ENCODE results near the gene CTXND1. TPM values are rescaled to one million over a fixed set of nuclear protein-coding genes. Genes with fewer than 3 reads are reported as not detected.

The CTXND1 gene
- total and polyA plus RNA-seq, 2 donors (not counting 1 experiment from before 2014, with no cell fraction given): under 0.01 to 0.01 TPM

DNA sequence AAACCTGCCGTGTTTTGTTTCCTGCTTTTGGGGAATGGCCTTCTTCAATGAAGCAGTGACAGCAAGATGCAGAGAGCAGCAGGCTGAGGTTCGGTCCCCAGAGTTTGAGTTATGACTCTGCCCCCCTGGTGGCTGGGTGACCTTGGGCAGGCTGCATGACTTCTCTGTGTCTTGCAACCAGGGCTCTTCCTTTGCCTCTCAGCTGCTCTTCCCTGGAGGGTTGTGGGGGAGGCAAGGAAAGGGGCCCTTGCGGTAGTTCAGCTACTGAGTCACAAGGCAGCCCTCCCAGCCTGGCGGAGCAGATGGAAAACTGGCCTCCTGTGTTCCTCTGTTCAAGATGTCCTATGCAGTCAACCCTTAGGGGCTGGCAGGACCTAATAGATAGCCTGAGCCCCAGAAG lies 17.1 kb downstream of the CTXND1 start:
- Histone ChIP-seq H3K4me2 (ENCODE audit: extremely low read depth, insufficient read depth, low read length) (no peak overlapping the region), H3K27ac (ENCODE audit: insufficient read depth, low read length) (no peak overlapping the region), H3K9me3 (ENCODE audit: control insufficient read depth, insufficient read depth, low read depth, low read length) (no peaks in the 10 kb centered on the region), H2AFZ (ENCODE audit: low read length) (no peak overlapping the region), H3K4me1 (ENCODE audit: control insufficient read depth, extremely low read depth, insufficient read depth, low read length) (no peaks in the 10 kb centered on the region), H3K36me3 (ENCODE audit: control insufficient read depth, insufficient read depth, low read length) (no peaks in the 10 kb centered on the region), H4K20me1 (ENCODE audit: control insufficient read depth, extremely low read depth, insufficient read depth, low read length) (no peaks in the 10 kb centered on the region), H3K79me2 (ENCODE audit: control insufficient read depth, insufficient read depth, low read length) (no peaks in the 10 kb centered on the region), H3K9ac (ENCODE audit: insufficient read depth, low read length) (no peak overlapping the region), H3K27me3 (ENCODE audit: control insufficient read depth, insufficient read depth, low read length) (no peaks in the 10 kb centered on the region), H3K4me3 (replicated peaks in 1 of 4; ENCODE audit: control extremely low read depth in 1 of 4, insufficient read depth in 1 of 4, low read depth in 3 of 4, low read length in 4 of 4) (no peak overlapping the region)
- no peak for TF ChIP-seq EZH2 (IDR thresholded peaks at IDR 0.05; ENCODE audit: low read length, missing control alignments)
- TF ChIP-seq, protein P1, sequence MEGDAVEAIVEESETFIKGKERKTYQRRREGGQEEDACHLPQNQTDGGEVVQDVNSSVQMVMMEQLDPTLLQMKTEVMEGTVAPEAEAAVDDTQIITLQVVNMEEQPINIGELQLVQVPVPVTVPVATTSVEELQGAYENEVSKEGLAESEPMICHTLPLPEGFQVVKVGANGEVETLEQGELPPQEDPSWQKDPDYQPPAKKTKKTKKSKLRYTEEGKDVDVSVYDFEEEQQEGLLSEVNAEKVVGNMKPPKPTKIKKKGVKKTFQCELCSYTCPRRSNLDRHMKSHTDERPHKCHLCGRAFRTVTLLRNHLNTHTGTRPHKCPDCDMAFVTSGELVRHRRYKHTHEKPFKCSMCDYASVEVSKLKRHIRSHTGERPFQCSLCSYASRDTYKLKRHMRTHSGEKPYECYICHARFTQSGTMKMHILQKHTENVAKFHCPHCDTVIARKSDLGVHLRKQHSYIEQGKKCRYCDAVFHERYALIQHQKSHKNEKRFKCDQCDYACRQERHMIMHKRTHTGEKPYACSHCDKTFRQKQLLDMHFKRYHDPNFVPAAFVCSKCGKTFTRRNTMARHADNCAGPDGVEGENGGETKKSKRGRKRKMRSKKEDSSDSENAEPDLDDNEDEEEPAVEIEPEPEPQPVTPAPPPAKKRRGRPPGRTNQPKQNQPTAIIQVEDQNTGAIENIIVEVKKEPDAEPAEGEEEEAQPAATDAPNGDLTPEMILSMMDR (conservative IDR thresholded peaks at IDR 0.05 in 1 of 2, IDR thresholded peaks at IDR 0.05 in 1 of 2; ENCODE audit: low read depth in 1 of 2, low read length in 2 of 2): peak; percentile 33 to 51
- DNase-seq (ENCODE audit: low read depth in 2 of 2): peak; percentile 10 to 32

DNA sequence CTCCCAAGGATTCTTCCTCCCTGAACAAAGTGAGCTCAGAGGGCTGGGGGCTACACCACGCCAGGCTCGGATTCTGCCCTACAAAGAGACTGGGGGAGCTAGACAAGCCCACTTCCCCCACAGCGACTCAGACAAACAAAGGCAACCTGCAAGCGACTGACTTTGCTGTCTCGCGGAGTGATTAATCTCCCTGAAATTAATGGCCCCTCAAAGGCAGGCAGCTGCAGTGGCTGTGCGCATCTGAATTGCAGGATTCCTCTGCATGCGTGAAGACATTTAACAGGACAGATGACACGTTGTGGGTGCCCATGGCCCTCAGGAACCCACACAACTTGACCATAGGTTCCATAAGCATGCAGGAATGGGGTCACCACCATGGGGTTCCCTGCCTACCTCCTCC lies 18.4 kb downstream of the CTXND1 start:
- no peak for DNase-seq (ENCODE audit: low read depth in 2 of 2)
- no peak overlapping the region for H3K9ac ChIP-seq (ENCODE audit: insufficient read depth, low read length)
- H3K79me2 ChIP-seq (ENCODE audit: control insufficient read depth, insufficient read depth, low read length): no peaks in the 10 kb centered on the region
- H2AFZ ChIP-seq (ENCODE audit: low read length): no peak overlapping the region
- H4K20me1 ChIP-seq (ENCODE audit: control insufficient read depth, extremely low read depth, insufficient read depth, low read length): no peaks in the 10 kb centered on the region
- H3K4me3 ChIP-seq (replicated peaks in 1 of 4; ENCODE audit: control extremely low read depth in 1 of 4, insufficient read depth in 1 of 4, low read depth in 3 of 4, low read length in 4 of 4): no peak overlapping the region
- no peaks in the 10 kb centered on the region for H3K27me3 ChIP-seq (ENCODE audit: control insufficient read depth, insufficient read depth, low read length)
- no peak overlapping the region for H3K27ac ChIP-seq (ENCODE audit: insufficient read depth, low read length)
- H3K36me3 ChIP-seq (ENCODE audit: control insufficient read depth, insufficient read depth, low read length): no peaks in the 10 kb centered on the region
- H3K9me3 ChIP-seq (ENCODE audit: control insufficient read depth, insufficient read depth, low read depth, low read length): no peaks in the 10 kb centered on the region
- H3K4me1 ChIP-seq (ENCODE audit: control insufficient read depth, extremely low read depth, insufficient read depth, low read length): no peaks in the 10 kb centered on the region
- no peak overlapping the region for H3K4me2 ChIP-seq (ENCODE audit: extremely low read depth, insufficient read depth, low read length)
- TF ChIP-seq, protein P1 (conservative IDR thresholded peaks at IDR 0.05 in 1 of 2, IDR thresholded peaks at IDR 0.05 in 1 of 2; ENCODE audit: low read depth in 1 of 2, low read length in 2 of 2): no peak
- TF ChIP-seq EZH2 (IDR thresholded peaks at IDR 0.05; ENCODE audit: low read length, missing control alignments): no peak

DNA sequence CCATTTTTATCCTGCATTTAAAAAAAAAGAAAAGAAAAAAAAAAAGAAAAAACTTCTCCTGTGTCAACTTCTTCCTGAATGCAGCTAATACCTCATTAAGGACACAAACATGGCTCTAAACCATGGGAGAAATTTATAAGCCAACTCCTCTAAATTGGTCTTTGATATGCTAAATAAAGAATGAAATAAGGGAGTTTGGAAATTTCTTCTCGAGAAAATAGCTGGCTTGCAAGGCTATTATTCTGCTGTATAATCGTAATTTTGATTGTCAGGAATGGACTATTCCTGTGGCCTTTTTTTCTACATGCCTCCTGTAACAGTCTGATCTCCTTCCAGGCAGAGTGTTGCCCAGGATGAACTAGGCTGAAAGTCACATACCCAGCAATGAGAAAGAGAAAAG lies 20.6 kb downstream of the CTXND1 start:
- Histone ChIP-seq H3K9me3 (ENCODE audit: control insufficient read depth, insufficient read depth, low read depth, low read length) (no peaks in the 10 kb centered on the region), H3K27me3 (ENCODE audit: control insufficient read depth, insufficient read depth, low read length) (no peaks in the 10 kb centered on the region), H3K4me2 (ENCODE audit: extremely low read depth, insufficient read depth, low read length) (no peak overlapping the region), H4K20me1 (ENCODE audit: control insufficient read depth, extremely low read depth, insufficient read depth, low read length) (no peaks in the 10 kb centered on the region), H2AFZ (ENCODE audit: low read length) (no peak overlapping the region), H3K4me3 (replicated peaks in 1 of 4; ENCODE audit: control extremely low read depth in 1 of 4, insufficient read depth in 1 of 4, low read depth in 3 of 4, low read length in 4 of 4) (no peak overlapping the region), H3K79me2 (ENCODE audit: control insufficient read depth, insufficient read depth, low read length) (no peaks in the 10 kb centered on the region), H3K4me1 (ENCODE audit: control insufficient read depth, extremely low read depth, insufficient read depth, low read length) (no peaks in the 10 kb centered on the region), H3K36me3 (ENCODE audit: control insufficient read depth, insufficient read depth, low read length) (no peaks in the 10 kb centered on the region), H3K27ac (ENCODE audit: insufficient read depth, low read length) (no peak overlapping the region), H3K9ac (ENCODE audit: insufficient read depth, low read length) (no peak overlapping the region)
- no peak for DNase-seq (ENCODE audit: low read depth in 2 of 2)
- no peak for TF ChIP-seq EZH2 (IDR thresholded peaks at IDR 0.05; ENCODE audit: low read length, missing control alignments)
- TF ChIP-seq, protein P1 (conservative IDR thresholded peaks at IDR 0.05 in 1 of 2, IDR thresholded peaks at IDR 0.05 in 1 of 2; ENCODE audit: low read depth in 1 of 2, low read length in 2 of 2): no peak

Data from fibroblast of lung (primary cell).